ENCODE results near the gene PRSS50.

Gene PRSS50

DNA sequence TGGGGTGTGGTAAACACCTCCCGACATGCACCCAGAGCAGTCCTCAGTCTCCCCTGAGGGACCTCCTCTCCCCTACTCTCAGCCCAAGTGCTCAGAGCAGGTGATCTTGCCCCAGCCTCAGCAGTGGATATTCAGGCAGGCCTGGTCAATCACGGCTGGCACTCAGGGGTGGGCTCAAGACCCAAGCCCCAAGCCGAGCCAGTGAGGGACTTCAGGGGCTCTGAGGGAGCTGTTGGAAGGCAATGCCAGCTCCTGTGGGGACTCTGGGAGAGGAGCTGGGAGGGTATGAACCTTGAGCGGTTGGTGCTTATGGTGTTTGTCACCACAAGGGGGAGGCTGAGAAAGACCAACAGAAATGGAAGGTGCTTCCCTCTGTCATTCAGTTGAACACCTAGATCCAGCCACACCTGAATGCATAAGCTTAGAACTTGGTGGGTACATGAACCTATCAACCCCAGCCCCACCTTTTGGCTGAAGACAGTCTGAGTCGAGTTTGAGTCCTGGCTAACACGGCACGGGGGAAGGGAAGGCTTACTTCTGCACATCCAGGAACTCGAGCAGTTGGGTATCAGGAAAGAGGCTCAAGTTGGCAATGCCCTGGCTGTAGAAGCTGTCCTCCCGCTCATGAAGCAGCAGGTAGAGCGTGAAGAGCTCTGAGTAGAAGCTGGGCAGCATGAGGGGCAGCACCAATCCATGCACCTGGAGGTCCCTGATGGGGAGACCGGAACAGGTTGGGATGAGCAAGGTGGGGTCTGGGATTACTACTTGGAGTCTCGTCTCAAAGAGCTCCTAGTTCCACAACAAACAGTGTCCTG, 43.4 kb downstream of the PRSS50 start:
- H3K27ac ChIP-seq, result no peak overlapping the region
- 0 out of 2 replicates have a peak, but pooled peaks have one; percentile 10 for TF ChIP-seq CTCF (conservative IDR thresholded peaks at IDR 0.05)

- TF ChIP-seq CTCF (conservative IDR thresholded peaks at IDR 0.05), result no peak
- H3K27ac ChIP-seq, result no peak overlapping the region
Measured at GRCh38 chr3:46673151-46674030, 44.3 kb downstream of the PRSS50 start.

- no peak for TF ChIP-seq CTCF (conservative IDR thresholded peaks at IDR 0.05)
- no peak overlapping the region for H3K27ac ChIP-seq
Measured at GRCh38 chr3:46672349-46672695, 45.3 kb downstream of the PRSS50 start.

DNA sequence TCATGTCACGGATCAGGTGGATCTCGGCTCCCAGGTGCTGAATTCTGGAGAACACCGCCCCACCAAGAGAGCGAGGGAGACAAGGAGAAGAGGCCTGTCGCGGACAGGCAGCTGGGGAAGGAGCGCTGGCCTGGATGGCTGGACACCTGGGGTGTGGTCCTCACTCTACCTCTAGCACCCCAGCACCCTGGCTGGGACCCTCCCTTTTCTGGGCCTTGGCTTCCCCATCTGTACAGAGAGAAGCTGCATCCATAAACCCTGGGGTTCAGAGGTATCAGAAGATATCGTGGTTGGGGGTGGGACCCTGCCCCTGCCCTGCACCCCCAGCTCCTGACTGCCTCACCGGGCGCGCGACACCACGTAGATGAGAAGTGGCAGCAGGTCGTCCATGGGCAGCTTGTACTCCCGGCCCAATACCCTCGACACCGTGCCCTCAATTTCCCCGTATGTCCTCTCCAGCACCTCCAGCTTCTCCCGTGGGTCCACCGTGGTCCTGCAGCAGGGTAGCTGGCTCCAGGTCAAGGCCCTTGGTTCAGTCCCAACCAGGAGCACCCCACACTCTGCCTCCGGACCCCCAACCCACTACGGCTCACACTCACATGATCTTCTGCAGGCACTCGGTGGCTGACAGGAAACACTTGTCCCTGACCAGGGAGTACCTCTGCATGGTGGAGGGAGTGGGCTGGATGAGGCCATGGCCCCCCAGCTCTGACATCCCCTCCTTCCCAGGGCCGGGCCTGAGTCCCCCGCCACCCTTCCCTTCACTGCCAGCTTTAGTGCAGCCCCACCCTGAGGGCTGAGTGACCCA, 45.9 kb downstream of the PRSS50 start:
- no peak for TF ChIP-seq CTCF (conservative IDR thresholded peaks at IDR 0.05)
- H3K27ac ChIP-seq, result no peak overlapping the region

DNA sequence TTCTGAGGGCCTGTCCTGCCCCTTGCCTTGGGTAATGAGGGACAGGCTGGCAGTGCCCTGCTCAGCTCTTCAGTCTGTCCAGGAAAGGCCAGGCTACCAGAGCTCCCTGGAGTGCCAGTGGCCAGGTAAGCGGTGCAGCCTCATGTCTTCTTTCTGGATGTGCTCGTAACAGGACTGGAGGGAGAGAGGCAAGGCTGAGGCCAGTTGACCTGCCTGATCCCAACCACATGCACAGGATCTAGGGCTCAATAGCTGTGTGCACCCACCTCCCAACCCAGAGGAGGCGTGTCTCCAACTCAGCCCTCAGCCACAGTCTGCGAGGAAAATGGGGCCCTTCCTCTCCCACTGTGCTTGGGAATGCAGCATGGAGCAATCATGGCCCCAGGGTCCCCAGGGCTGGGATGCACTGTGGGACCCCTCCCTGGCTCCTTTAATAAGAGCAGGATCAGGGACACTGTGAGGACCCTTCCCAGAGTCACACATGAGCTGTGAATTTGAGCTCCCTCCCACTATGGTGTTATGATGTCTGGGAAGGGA, 46.7 kb downstream of the PRSS50 start:
- TF ChIP-seq CTCF (conservative IDR thresholded peaks at IDR 0.05), result no peak
- no peak overlapping the region for H3K27ac ChIP-seq

GRCh38 chr3:46670000-46670890, 47.4 kb downstream of the PRSS50 start:
- no peak overlapping the region for H3K27ac ChIP-seq
- TF ChIP-seq CTCF (conservative IDR thresholded peaks at IDR 0.05), result no peak

Data from VCaP (cell line).